K562 (cell line): ENCODE measurements around the gene UQCRHL. TPM values are rescaled to one million over a fixed set of nuclear protein-coding genes. Genes with fewer than 3 reads are reported as not detected.

Experiments used
- ATAC-seq: fragments of 200-7000 bp; cut with Tn5 transposase; 3 replicates; pipeline ENCODE4 v1.9.1; 2020; ENCODE audit warnings: moderate library complexity
- BruUV-seq: library from RNA; stranded (reverse); fragments of 400-500 nt; replicated peaks from 2 replicates; lab custom pipeline; 2021; lab: Mats Ljungman, UMichigan
- CTCF ChIA-PET: fragments of 300-600 bp; formaldehyde crosslinking; extraction: SDS; loops from one replicate; lab custom pipeline; 2021; ENCODE audit warnings: low intra/inter-chr PET ratio; lab: Yijun Ruan, JAX
- POLR2A ChIA-PET: fragments of 300-600, 350-650 bp; sonication (Branson Sonifier 250); formaldehyde crosslinking; extraction: SDS; loops from one replicate; lab custom pipeline; 2021; ENCODE audit warnings: antibody characterized with exemption, inconsistent platforms; lab: Yijun Ruan, JAX
- DNase-seq, 4 experiments: peaks; one replicate each; pipeline versions ENCODE4 v3.0.0 to v3.0.0-alpha.2; 2011 to 2018; ENCODE audit warnings: low spot score in 3 of 4, mixed read lengths in 3 of 4; ENCODE audit errors: extremely low read depth in 1 of 4
- FAIRE-seq: peaks from 2 replicates; lab custom pipeline; 2011; peaks lifted over from hg19 to GRCh38; lab: Jason Lieb, UNC
- H2AFZ ChIP-seq: 2 replicates; pipeline ENCODE4 v1.6.0; 2011; ENCODE audit warnings: low read depth, low read length, control low read depth, inconsistent platforms
- H3K27ac ChIP-seq: fragments of 200-600 bp; 3 replicates; pipeline ENCODE4 v1.8.0; 2011; ENCODE audit warnings: low read depth, mild to moderate bottlenecking, control low read depth, inconsistent platforms, low read length, moderate library complexity, mixed read lengths; ENCODE audit errors: extremely low read depth
- H3K27me3 ChIP-seq, 2 experiments: fragments of 300-600 bp in 1 of 2; 2 replicates in 1 of 2; 3 replicates in 1 of 2; pipeline versions ENCODE4 v1.6.0 to v1.8.0; 2011; ENCODE audit warnings: inconsistent platforms in 2 of 2, low read length in 2 of 2, mild to moderate bottlenecking in 1 of 2, mixed read lengths in 1 of 2, moderate library complexity in 1 of 2; ENCODE audit not compliant: control insufficient read depth in 2 of 2, insufficient read depth in 2 of 2
- H3K36me3 ChIP-seq: fragments of 300-600 bp; 3 replicates; pipeline ENCODE4 v1.8.0; 2011; ENCODE audit warnings: mild to moderate bottlenecking, low read length, inconsistent platforms; ENCODE audit not compliant: control insufficient read depth, insufficient read depth
- H3K4me1 ChIP-seq, 2 experiments: fragments of 200-600 bp in 1 of 2; replicated peaks in 1 of 2; 2 replicates in 1 of 2; 3 replicates in 1 of 2; pipeline versions ENCODE4 v1.5.1 to v1.8.0; 2011; ENCODE audit warnings: inconsistent platforms in 2 of 2, low read length in 2 of 2, mild to moderate bottlenecking in 1 of 2, mixed read lengths in 1 of 2, moderate library complexity in 1 of 2; ENCODE audit not compliant: control insufficient read depth in 2 of 2, insufficient read depth in 2 of 2
- H3K4me2 ChIP-seq: 2 replicates; pipeline ENCODE4 v1.6.1; 2011; ENCODE audit warnings: low read length, control low read depth, inconsistent platforms, mixed read lengths; ENCODE audit not compliant: insufficient read depth
- H3K4me3 ChIP-seq: fragments of 200-600 bp; sonication (generic), shearing (Covaris generic); 2 replicates; pipeline ENCODE4 v1.5.1; 2016; ENCODE audit warnings: control low read depth, inconsistent platforms
- H3K79me2 ChIP-seq: fragments of 200-600 bp; 3 replicates; pipeline ENCODE4 v1.8.0; 2011; ENCODE audit warnings: low read length, inconsistent platforms; ENCODE audit not compliant: control insufficient read depth, insufficient read depth
- H3K9ac ChIP-seq, 2 experiments: 2 replicates each; pipeline versions ENCODE4 v1.6.0 to v1.6.1; 2011; ENCODE audit warnings: low read depth in 2 of 2, low read length in 2 of 2, control low read depth in 1 of 2, inconsistent platforms in 1 of 2, mild to moderate bottlenecking in 1 of 2, mixed read lengths in 1 of 2; ENCODE audit not compliant: insufficient read depth in 1 of 2
- H3K9me1 ChIP-seq: one replicate; pipeline ENCODE4 v1.6.0; 2011; ENCODE audit warnings: inconsistent platforms, mild to moderate bottlenecking, low read length, moderate library complexity; ENCODE audit not compliant: control insufficient read depth, insufficient read depth
- H3K9me3 ChIP-seq: replicated peaks from 2 replicates; pipeline ENCODE4 v1.5.1; 2011; ENCODE audit warnings: low read depth, low read length, inconsistent platforms; ENCODE audit not compliant: control insufficient read depth, insufficient read depth
- H4K20me1 ChIP-seq: replicated peaks from 2 replicates; pipeline ENCODE4 v1.6.1; 2011; ENCODE audit warnings: low read length, inconsistent platforms, mixed read lengths; ENCODE audit not compliant: control insufficient read depth, insufficient read depth
- EGR1 ChIP-seq: fragments of 450-650 bp; conservative IDR thresholded peaks from 2 replicates; pipeline ENCODE4 v1.6.1; 2017; ENCODE audit warnings: mild to moderate bottlenecking
- SMARCC2 ChIP-seq: fragments of 450-650 bp; IDR thresholded peaks from 2 replicates; pipeline ENCODE4 v1.6.1; 2017; ENCODE audit warnings: antibody characterized with exemption, moderate library complexity, mild to moderate bottlenecking, low read depth
- ZBTB8A ChIP-seq: fragments of 450-650 bp; IDR thresholded peaks from 2 replicates; pipeline ENCODE4 v1.6.1; 2018; ENCODE audit warnings: mild to moderate bottlenecking, moderate library complexity; ENCODE audit not compliant: partially characterized antibody
- ZNF668 ChIP-seq: fragments of 250-450 bp; sonication (Bioruptor Pico); IDR thresholded peaks from 2 replicates; pipeline ENCODE4 v1.8.0; 2022; ENCODE audit warnings: mild to moderate bottlenecking, inconsistent platforms
- WGBS: fragments of 100-300 bp; shearing (Covaris generic); methylation state at CpG from one replicate; pipeline ENCODE4 v1.1.6; 2016; ENCODE audit warnings: low coverage, mixed read lengths; ENCODE audit not compliant: insufficient coverage; ENCODE audit errors: missing lambda C conversion rate; 5-methylcytosine and 5-hydroxymethylcytosine counted together
- in situ Hi-C: fragments of 300-500 bp; cut with MboI; formaldehyde crosslinking; loops from 4 replicates; pipeline ENCODE4 v1.15.0; 2018; ENCODE audit warnings: inconsistent platforms, mixed read lengths
- intact Hi-C: fragments of 100-400 bp; cut with micrococcal nuclease; formaldehyde crosslinking; loops from 2 replicates; pipeline ENCODE4 v1.14.2; 2022
- polyA plus RNA-seq, 8 experiments: library from polyadenylated mRNA; depleted of rRNA in 4 of 8; stranded (reverse) in 5 of 8; unstranded in 3 of 8; fragments of >200 nt; fragmentation: Nextera tagmentation in 2 of 8; fragmentation: Illumina TruSeq in 1 of 8; extraction: Ambion mirVana in 2 of 8; extraction: Trizol in 1 of 8; gene quantifications; 2 replicates each; pipeline versions ENCODE4 v1.2.1 to v1.2.3, GENCODE V29; 2011 to 2014; ENCODE audit warnings: inconsistent platforms in 1 of 8, missing spikeins in 1 of 8
- total RNA-seq, 7 experiments: library from RNA; depleted of rRNA in 6 of 7; stranded (reverse); fragments of >200 nt in 6 of 7; fragmentation: Illumina TruSeq in 2 of 7; extraction: Trizol in 2 of 7; gene quantifications; 2 replicates each; pipeline versions ENCODE4 v1.2.1 to v1.2.3, GENCODE V29; 2011 to 2021; ENCODE audit warnings: low replicate concordance in 1 of 7
- TF ChIP-seq, protein P1 (sequence below): fragments of 450-650 bp; formaldehyde crosslinking; IDR thresholded peaks from 2 replicates; pipeline ENCODE4 v1.4.0; 2020; ENCODE audit warnings: mild to moderate bottlenecking
- TF ChIP-seq, protein P2 (sequence below): fragments of 200-600 bp; sonication (generic); IDR thresholded peaks from one replicate; pipeline ENCODE4 v1.6.1; 2012; ENCODE audit warnings: mild to moderate bottlenecking, low read depth, low read length, inconsistent platforms
- TF ChIP-seq, protein P3 (sequence below): fragments of 250-450 bp; sonication (Bioruptor Pico); IDR thresholded peaks from 2 replicates; pipeline ENCODE4 v1.8.0; 2022; ENCODE audit warnings: moderate library complexity, mild to moderate bottlenecking, inconsistent platforms

UQCRHL gene
- total and polyA plus RNA-seq, 9 of the 15 experiments (the other 6 are each of a cell fraction or from before 2014, with no cell fraction given), result 5.1 to 41.3 (median 21.8) TPM

DNA sequence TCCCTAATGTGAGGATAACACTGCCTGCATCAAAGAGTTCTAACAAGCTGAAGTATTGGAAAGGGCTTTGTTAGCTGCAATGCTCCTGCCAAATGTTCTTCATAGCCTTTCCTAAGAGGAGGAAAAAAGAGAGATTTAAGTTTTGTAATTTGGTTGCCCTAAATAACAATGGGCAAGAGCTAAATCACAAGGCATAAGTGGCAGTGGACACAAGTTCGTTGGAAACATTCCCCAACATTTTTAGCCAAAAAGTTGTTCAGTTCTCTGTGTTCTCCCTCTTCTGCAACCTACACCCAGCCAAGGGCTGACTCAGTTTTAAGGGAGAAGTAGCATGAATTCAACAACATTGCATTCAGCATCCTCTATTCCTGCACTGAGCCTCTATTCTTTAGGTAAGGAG is 2.6 kb upstream of the UQCRHL start:
- intact Hi-C loops (no loop called here), in situ Hi-C loops (loop anchor here (5.0 kb wide), 1 partner anchor 107 kb away; no protein-coding TSS in a partner anchor)
- no peaks in the 10 kb centered on the region for H4K20me1 ChIP-seq
- no peaks in the 10 kb centered on the region for H3K9me1 ChIP-seq
- H3K4me1 ChIP-seq, result no peaks in the 10 kb centered on the region
- H3K27ac ChIP-seq, result no peak overlapping the region
- H3K9ac ChIP-seq, result no peak overlapping the region
- POLR2A ChIA-PET, result interaction anchor here (0.7 kb wide), 1 partner anchor 154 kb away, joined by 3 read pairs; no protein-coding TSS in a partner anchor
- no peaks in the 10 kb centered on the region; a peak in 1 of 5 replicates for H3K27me3 ChIP-seq
- no peaks in the 10 kb centered on the region; the same call in 1 of the 2 replicates for H3K9me3 ChIP-seq
- no peak for FAIRE-seq
- no peak for ATAC-seq
- 11% methylated on average over 1 of the region's 1 CpG for WGBS
- no peak overlapping the region for H3K4me2 ChIP-seq
- H2AFZ ChIP-seq, result no peak overlapping the region
- H3K36me3 ChIP-seq, result no peaks in the 10 kb centered on the region
- DNase-seq, result no peak
- no peak overlapping the region for H3K4me3 ChIP-seq
- TF ChIP-seq, protein P1, sequence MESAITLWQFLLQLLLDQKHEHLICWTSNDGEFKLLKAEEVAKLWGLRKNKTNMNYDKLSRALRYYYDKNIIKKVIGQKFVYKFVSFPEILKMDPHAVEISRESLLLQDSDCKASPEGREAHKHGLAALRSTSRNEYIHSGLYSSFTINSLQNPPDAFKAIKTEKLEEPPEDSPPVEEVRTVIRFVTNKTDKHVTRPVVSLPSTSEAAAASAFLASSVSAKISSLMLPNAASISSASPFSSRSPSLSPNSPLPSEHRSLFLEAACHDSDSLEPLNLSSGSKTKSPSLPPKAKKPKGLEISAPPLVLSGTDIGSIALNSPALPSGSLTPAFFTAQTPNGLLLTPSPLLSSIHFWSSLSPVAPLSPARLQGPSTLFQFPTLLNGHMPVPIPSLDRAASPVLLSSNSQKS (CRISPR knock-in tag), result no peak
- no peak for TF ChIP-seq EGR1
- no peak for TF ChIP-seq ZNF668
- TF ChIP-seq SMARCC2, result no peak
- TF ChIP-seq, protein P2, sequence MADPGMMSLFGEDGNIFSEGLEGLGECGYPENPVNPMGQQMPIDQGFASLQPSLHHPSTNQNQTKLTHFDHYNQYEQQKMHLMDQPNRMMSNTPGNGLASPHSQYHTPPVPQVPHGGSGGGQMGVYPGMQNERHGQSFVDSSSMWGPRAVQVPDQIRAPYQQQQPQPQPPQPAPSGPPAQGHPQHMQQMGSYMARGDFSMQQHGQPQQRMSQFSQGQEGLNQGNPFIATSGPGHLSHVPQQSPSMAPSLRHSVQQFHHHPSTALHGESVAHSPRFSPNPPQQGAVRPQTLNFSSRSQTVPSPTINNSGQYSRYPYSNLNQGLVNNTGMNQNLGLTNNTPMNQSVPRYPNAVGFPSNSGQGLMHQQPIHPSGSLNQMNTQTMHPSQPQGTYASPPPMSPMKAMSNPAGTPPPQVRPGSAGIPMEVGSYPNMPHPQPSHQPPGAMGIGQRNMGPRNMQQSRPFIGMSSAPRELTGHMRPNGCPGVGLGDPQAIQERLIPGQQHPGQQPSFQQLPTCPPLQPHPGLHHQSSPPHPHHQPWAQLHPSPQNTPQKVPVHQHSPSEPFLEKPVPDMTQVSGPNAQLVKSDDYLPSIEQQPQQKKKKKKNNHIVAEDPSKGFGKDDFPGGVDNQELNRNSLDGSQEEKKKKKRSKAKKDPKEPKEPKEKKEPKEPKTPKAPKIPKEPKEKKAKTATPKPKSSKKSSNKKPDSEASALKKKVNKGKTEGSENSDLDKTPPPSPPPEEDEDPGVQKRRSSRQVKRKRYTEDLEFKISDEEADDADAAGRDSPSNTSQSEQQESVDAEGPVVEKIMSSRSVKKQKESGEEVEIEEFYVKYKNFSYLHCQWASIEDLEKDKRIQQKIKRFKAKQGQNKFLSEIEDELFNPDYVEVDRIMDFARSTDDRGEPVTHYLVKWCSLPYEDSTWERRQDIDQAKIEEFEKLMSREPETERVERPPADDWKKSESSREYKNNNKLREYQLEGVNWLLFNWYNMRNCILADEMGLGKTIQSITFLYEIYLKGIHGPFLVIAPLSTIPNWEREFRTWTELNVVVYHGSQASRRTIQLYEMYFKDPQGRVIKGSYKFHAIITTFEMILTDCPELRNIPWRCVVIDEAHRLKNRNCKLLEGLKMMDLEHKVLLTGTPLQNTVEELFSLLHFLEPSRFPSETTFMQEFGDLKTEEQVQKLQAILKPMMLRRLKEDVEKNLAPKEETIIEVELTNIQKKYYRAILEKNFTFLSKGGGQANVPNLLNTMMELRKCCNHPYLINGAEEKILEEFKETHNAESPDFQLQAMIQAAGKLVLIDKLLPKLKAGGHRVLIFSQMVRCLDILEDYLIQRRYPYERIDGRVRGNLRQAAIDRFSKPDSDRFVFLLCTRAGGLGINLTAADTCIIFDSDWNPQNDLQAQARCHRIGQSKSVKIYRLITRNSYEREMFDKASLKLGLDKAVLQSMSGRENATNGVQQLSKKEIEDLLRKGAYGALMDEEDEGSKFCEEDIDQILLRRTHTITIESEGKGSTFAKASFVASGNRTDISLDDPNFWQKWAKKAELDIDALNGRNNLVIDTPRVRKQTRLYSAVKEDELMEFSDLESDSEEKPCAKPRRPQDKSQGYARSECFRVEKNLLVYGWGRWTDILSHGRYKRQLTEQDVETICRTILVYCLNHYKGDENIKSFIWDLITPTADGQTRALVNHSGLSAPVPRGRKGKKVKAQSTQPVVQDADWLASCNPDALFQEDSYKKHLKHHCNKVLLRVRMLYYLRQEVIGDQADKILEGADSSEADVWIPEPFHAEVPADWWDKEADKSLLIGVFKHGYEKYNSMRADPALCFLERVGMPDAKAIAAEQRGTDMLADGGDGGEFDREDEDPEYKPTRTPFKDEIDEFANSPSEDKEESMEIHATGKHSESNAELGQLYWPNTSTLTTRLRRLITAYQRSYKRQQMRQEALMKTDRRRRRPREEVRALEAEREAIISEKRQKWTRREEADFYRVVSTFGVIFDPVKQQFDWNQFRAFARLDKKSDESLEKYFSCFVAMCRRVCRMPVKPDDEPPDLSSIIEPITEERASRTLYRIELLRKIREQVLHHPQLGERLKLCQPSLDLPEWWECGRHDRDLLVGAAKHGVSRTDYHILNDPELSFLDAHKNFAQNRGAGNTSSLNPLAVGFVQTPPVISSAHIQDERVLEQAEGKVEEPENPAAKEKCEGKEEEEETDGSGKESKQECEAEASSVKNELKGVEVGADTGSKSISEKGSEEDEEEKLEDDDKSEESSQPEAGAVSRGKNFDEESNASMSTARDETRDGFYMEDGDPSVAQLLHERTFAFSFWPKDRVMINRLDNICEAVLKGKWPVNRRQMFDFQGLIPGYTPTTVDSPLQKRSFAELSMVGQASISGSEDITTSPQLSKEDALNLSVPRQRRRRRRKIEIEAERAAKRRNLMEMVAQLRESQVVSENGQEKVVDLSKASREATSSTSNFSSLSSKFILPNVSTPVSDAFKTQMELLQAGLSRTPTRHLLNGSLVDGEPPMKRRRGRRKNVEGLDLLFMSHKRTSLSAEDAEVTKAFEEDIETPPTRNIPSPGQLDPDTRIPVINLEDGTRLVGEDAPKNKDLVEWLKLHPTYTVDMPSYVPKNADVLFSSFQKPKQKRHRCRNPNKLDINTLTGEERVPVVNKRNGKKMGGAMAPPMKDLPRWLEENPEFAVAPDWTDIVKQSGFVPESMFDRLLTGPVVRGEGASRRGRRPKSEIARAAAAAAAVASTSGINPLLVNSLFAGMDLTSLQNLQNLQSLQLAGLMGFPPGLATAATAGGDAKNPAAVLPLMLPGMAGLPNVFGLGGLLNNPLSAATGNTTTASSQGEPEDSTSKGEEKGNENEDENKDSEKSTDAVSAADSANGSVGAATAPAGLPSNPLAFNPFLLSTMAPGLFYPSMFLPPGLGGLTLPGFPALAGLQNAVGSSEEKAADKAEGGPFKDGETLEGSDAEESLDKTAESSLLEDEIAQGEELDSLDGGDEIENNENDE, result no peak
- no peak for TF ChIP-seq ZBTB8A
- TF ChIP-seq, protein P3, sequence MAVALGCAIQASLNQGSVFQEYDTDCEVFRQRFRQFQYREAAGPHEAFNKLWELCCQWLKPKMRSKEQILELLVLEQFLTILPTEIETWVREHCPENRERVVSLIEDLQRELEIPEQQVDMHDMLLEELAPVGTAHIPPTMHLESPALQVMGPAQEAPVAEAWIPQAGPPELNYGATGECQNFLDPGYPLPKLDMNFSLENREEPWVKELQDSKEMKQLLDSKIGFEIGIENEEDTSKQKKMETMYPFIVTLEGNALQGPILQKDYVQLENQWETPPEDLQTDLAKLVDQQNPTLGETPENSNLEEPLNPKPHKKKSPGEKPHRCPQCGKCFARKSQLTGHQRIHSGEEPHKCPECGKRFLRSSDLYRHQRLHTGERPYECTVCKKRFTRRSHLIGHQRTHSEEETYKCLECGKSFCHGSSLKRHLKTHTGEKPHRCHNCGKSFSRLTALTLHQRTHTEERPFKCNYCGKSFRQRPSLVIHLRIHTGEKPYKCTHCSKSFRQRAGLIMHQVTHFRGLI, result no peak
- TF ChIP-seq, all 486 proteins: peak for 0
- CTCF ChIA-PET, result no interaction called here
- no TSS peak for BruUV-seq
- no peaks in the 10 kb centered on the region for H3K79me2 ChIP-seq
